IPS-18c (cell line): ENCODE results near the gene WDR18.

Source experiments
- H3K4me3 ChIP-seq: 2 replicates; pipeline ENCODE4 v1.7.0; 2013; ENCODE audit warnings: low read depth, mild to moderate bottlenecking, low read length, moderate library complexity; ENCODE audit not compliant: insufficient read depth
- H3K9me3 ChIP-seq: one replicate; pipeline ENCODE4 v1.6.1; 2013; ENCODE audit warnings: mild to moderate bottlenecking, low read length, moderate library complexity; ENCODE audit not compliant: control insufficient read depth, insufficient read depth

WDR18 gene

GRCh38 chr19:1040476-1041271, 56.5 kb downstream of the WDR18 start:
- Histone ChIP-seq H3K9me3 (no peaks in the 10 kb centered on the region), H3K4me3 (peak overlapping the region; percentile 62)

GRCh38 chr19:1041272-1041834, 57.2 kb downstream of the WDR18 start:
- Histone ChIP-seq H3K4me3 (peak overlapping the region; percentile 25; the same call in 1 of the 2 replicates), H3K9me3 (no peaks in the 10 kb centered on the region)

- Histone ChIP-seq H3K4me3 (no peak overlapping the region), H3K9me3 (no peaks in the 10 kb centered on the region)
These were observed 57.9 kb downstream of the WDR18 start for GRCh38 chr19:1041835-1042685.

DNA sequence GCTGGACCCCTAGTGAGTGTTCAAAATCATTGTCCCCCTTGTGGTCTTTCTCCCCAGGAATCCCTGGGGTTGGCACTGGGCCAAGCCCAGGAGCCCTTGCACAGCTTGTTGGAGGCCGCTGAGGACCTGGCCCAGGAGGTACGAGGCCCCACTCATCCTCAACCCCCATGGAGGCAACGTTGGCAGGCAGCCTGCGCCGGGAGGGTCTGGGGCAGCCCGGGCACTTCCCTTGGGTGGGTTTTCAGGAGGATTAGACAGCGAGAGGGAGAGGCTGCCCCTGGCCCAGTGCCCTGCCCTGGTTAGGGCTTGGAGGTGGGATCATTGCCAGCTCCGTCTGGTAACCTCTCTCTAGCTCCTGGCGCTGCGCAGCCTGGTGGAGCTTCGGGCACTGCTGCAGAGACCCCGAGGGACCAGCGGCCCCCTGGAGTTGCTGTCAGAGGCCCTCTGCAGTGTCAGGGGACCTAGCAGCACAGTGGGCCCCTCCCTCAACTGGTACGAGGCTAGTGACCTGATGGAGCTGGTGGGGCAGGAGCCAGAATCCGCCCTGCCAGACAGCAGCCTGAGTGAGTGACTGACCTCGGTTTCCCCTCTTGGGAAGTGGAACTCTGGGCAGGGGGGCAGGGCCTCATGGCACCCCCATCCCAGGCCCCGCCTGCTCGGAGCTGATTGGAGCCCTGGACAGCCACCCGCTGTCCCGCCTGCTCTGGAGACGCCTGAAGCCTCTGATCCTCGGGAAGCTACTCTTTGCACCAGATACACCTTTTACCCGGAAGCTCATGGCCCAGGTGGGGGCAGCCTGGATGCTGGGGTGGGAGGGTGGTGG, 58.8 kb downstream of the WDR18 start:
- no peaks in the 10 kb centered on the region for H3K9me3 ChIP-seq
- H3K4me3 ChIP-seq, result no peak overlapping the region
